Ishikawa (cell line): ENCODE measurements around the gene HOXA4.

ENCODE experiments used
- REST ChIP-seq: IDR thresholded peaks from 2 replicates; pipeline ENCODE4 v1.6.1; 2012; ENCODE audit warnings: low read depth, mild to moderate bottlenecking
- TAF1 ChIP-seq: IDR thresholded peaks from 2 replicates; pipeline ENCODE4 v1.6.1; 2012; ENCODE audit warnings: low read depth, mild to moderate bottlenecking
- YY1 ChIP-seq: IDR thresholded peaks from 2 replicates; pipeline ENCODE4 v1.6.1; 2012; ENCODE audit warnings: low read depth

DNA sequence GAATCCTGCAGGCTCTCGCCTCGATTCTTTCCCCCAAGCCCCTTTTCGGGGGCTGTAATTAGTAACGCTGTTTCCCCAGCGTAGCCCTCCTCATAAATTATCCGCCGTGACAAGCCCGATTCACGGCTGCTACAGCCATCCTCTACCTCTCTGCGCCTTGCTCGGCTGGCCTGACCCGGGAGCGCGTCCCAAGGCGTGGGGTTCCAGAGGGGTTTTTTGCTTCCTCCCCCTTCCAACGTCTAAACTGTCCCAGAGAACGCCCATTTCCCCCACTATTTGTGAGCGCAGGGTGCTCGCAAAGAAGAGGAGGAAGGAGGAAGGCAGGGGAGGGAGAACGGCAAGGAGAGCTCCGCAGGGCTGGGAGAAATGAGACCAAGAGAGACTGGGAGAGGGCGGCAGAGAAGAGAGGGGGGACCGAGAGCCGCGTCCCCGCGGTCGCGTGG, 12.0 kb upstream of the HOXA4 start:
- no peak for TF ChIP-seq TAF1
- no peak for TF ChIP-seq REST
- no peak for TF ChIP-seq YY1
